ENCODE data around the gene MISP. TPM values are rescaled to one million over a fixed set of nuclear protein-coding genes. Genes with fewer than 3 reads are reported as not detected.
"Not testable (repeated sequence)": the region's sequence is repeated elsewhere in the genome, so short reads cannot be mapped to it uniquely, and the experiment has no call there.

The MISP gene
- polyA plus RNA-seq, 3 donors, result 4.4 to 14.4 (median 5.8) TPM

DNA sequence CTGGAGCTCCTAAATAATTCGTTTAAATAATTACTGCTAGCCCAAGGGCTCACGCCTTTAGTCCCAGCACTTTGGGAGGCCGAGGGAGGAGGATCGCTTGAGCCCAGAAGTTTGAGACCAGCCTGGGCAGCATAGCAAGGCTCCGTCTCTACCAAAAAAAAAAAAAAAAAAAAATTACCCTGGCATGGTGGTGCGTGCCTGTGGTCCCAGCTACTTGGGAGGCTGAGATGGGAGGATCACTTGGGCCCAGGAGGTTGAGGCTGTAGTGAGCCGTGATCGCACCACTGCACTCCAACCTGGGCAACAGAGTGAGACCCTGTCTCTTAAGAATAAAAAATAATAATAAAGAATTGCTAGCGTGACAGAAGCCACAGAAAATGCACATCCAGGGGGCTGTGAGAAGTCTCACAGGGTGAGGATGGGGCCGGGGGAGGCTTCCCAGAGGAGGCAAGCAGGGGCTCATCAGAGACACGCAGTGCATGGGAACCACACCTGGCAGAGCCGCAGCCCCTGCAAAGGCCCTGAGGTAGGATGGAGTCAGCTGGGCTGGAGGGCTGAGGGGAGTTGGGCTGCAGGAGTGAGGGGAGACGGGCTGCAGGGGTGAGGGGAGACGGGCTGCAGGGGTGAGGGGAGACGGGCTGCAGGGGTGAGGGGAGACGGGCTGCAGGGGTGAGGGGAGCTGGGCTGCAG is 10.0 kb upstream of the MISP start:
- DNase-seq (ENCODE audit: extremely low read depth in 1 of 11, low read depth in 9 of 11, low spot score in 4 of 11), result not testable (repeated sequence)

DNA sequence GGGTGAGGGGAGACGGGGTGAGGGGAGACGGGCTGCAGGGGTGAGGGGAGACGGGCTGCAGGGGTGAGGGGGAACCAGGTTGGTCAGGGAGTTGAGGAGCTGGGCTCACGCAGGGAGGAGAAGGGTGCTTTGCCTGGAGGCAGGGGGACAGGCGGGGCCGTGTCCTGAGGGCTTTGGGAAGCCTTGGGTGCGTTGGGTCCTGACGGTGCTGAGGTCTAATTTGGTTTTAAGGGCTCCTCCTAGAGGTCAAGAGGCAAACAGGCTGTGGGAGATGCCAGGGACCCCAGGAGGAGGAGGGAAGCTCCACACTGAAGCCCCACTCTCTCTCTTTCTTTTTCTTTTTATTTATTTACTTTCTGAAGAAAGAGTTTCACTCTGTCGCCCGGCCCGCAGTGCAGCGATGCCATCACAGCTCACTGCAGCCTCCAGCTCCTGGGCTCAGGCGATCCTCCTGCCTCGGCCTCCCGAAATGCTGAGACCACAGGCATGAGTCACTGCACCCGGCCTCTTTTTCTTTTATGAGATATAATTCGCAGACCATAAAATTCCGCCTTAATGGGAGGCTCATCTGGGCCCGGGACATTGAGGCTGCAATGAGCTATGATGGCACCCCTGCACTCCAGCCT is 9.3 kb upstream of the MISP start:
- no peak for DNase-seq (ENCODE audit: extremely low read depth in 1 of 11, low read depth in 9 of 11, low spot score in 4 of 11)

DNA sequence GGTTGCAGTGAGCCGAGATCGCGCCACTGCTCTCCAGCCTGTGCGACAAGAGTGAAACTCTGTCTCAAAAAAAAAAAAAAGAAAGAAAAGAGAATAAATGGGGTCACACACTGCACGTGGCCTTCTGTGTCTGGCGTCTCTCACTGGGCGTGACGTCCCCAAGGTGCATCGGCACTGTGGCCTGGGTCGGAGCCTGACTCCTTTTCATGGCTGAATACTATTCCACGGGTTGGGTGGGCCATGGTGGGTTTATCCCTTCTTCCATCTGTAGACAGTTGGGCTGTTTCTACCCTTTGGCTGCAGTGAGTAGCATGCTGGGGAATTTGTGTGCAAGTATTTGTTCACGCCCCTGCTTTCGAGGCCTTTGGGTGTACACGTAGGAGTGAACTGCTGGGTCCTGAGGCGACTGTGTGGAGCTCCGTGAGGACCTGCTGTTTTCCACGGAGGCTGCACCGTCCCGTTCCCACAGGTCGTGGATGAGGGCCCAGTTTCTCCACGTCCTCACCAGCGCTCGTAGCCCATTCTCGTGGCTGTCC is 8.3 kb upstream of the MISP start:
- DNase-seq (ENCODE audit: extremely low read depth in 1 of 11, low read depth in 9 of 11, low spot score in 4 of 11), result no peak

- peak in 2 of 11 donors; percentile 71 to 80 for DNase-seq (ENCODE audit: extremely low read depth in 1 of 11, low read depth in 9 of 11, low spot score in 4 of 11)
These were observed 7.7 kb upstream of the MISP start for GRCh38 chr19:743168-743687.

GRCh38 chr19:745138-745537 is 5.8 kb upstream of the MISP start:
- peak in 1 of 11 donors; percentile 53 for DNase-seq (ENCODE audit: extremely low read depth in 1 of 11, low read depth in 9 of 11, low spot score in 4 of 11)

GRCh38 chr19:746208-746819 is 4.6 kb upstream of the MISP start:
- DNase-seq (ENCODE audit: extremely low read depth in 1 of 11, low read depth in 9 of 11, low spot score in 4 of 11), result no peak

DNA sequence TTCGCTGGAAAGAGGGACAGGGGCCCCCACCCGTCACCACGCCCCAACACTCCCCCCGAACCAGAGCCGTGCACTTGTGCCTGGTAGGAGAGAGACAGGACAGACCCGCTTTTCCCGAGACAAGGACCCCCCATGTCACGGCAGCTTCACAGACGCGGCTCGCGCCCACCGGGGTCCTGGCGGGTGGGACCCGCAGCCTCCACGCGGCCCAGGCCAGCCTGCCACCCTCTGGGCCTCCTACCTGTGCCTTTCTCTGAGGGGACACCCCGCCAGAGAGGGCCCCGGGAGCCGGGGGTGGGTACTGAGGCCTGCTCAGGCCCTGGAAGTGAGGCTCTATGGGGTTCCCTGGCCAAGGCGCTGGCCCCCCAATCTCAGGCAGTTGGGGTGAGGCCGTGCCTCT is 4.0 kb upstream of the MISP start:
- no peak for DNase-seq (ENCODE audit: extremely low read depth in 1 of 11, low read depth in 9 of 11, low spot score in 4 of 11)

DNA sequence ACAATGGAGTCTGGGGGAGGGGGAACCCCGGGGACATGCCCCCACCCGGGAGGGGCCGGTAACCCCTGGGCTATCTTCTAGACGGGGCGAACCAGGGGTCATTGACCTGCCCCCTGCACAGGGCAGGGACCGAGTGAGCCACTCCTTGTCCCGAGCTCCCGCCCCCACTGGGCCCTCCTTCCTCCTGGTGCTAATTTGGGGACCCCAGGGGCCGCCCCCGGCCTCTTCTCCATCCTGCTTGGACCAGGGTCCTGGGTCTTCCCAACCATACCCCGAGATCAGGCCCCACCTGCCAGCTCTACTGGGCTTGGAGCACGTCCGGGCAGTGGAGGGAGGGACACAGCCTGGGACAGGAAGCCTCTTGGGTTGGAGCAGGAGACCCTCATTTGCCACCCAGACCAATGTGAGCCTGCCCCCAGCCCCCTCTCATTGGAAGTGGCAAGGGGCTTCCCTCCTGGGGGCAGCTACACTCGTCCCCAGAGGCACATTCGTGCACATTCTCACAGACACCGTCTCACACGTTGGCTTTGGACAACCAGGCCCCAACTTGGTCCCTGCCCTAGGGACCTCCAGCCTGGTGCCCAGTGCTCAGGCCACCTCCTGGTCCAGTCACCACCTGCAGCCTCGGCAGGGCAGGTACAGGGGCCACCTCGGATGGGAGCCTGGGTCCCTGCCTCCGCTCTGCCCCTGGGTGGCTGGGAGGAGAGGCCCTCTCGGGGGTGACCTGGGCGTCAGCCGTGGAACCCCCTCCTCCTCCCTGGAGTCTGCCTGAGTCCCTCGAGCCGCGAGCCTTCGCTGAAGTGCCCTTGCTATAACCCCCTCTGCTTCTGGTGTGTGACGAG is 3.3 kb upstream of the MISP start:
- no peak for DNase-seq (ENCODE audit: extremely low read depth in 1 of 11, low read depth in 9 of 11, low spot score in 4 of 11)

DNA sequence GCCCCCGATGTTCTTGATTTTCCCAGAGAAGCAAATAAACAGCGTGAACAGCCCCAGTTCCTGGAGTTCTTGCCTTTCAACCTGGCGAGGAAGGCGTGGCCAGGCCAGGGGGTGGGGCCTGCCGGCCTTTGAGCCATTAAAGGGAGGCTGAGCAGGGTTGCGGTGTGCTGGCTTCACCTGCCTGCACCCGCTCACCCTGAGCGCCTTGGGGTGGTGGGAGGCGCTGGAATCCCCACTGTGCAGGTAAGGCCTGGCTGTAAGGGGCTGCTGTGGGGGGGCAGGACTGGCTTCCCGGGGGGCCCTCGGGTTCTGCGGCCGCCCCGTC is 2.7 kb upstream of the MISP start:
- DNase-seq (ENCODE audit: extremely low read depth in 1 of 11, low read depth in 9 of 11, low spot score in 4 of 11), result no peak

- DNase-seq (ENCODE audit: extremely low read depth in 1 of 11, low read depth in 9 of 11, low spot score in 4 of 11), result no peak
These were observed 1.1 kb upstream of the MISP start for GRCh38 chr19:749811-750210.

DNA sequence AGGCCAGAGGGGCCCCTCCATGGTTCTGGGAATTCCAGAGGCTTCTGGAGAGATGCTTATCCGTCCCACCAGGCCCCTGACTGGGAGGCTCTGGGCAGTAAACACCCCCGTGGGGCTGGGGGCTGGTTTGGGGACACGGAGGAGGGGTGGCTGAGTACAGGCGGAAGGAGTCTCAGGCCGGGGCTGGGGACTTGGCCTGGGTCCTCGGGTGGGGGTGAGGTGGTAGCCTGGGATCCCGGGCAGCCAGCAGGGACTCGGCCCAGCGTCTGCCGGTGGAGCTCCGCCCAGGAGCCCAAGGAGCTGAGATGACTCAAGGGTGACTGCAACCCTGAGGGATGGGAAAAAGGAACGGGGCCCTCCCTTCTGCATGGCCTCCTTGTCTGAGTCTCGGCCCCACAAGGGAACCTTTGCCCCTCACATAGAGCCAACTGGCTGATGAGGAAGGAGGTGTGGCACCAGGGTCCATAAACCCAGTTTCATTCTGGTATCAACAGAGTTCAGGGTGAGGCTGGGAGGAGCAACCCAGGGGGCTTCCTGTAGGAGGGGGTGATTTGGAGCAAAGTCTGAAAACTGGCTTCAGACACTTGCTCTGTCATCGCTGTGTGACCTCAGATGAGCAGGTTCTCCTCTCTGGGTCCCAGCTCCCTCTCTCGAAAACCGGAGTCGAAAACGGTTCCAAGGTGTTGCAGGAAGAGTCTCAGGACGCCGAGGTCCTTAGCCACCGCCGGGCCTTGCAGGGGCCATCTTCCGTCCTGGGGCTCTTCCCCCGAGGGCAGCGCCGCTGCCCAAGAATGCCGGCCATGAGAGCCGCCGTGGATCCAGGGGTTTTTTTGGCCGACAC is 809 bp downstream of the MISP start:
- DNase-seq (ENCODE audit: extremely low read depth in 1 of 11, low read depth in 9 of 11, low spot score in 4 of 11), result no peak

- DNase-seq (ENCODE audit: extremely low read depth in 1 of 11, low read depth in 9 of 11, low spot score in 4 of 11), result peak in 4 of 11 donors; percentile 33 to 60 (median 58)
These were observed 2.0 kb downstream of the MISP start for GRCh38 chr19:752652-753517.

GRCh38 chr19:754530-754929 is 3.6 kb downstream of the MISP start:
- no peak for DNase-seq (ENCODE audit: extremely low read depth in 1 of 11, low read depth in 9 of 11, low spot score in 4 of 11)

- DNase-seq (ENCODE audit: extremely low read depth in 1 of 11, low read depth in 9 of 11, low spot score in 4 of 11), result no peak
These were observed 4.2 kb downstream of the MISP start for GRCh38 chr19:755063-755462.

DNA sequence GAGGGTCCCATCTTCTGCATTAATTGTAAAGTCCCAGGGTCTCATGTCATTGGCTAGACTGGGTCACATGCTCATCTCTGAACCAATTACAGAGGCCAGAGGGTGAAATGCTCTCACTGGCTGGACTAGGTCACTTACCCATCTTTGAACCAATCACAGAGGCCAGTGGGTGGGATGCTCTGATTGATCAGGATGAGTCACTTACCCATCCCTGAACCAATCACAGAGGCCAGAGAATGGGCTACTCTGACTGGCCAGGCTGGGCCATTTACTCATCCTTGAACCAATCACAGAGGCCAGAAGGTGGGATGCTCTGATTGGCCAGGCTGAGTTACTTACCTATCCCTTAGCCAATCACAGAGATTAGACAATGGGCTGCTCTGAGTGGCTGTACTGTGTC is 5.3 kb downstream of the MISP start:
- DNase-seq (ENCODE audit: extremely low read depth in 1 of 11, low read depth in 9 of 11, low spot score in 4 of 11), result no peak

- DNase-seq (ENCODE audit: extremely low read depth in 1 of 11, low read depth in 9 of 11, low spot score in 4 of 11), result no peak
These were observed 6.1 kb downstream of the MISP start for GRCh38 chr19:756821-757688.
